Measurements from ENCODE around the gene PHKB. TPM values are rescaled to one million over a fixed set of nuclear protein-coding genes. Genes with fewer than 3 reads are reported as not detected.

PHKB gene
- total and polyA plus RNA-seq, 7 experiments from 2014 or later, result 23.9 to 82.9 (median 48.9) TPM

GRCh38 chr16:47458331-47458730, 2.8 kb upstream of the PHKB start:
- Mint-ChIP-seq H3K4me1 (peaks cover 44 to 67% (median 62%) of the 10 kb centered on the region in 7 donors), H3K36me3 (peaks cover 13 to 34% (median 26%) of the 10 kb centered on the region in 5 donors), H3K27me3 (no peaks in the 10 kb centered on the region), H3K27ac (no peak overlapping the region), H3K4me3 (peak overlapping the region in 2 of 10 donors; percentile 6 to 29), H3K9me3 (no peaks in the 10 kb centered on the region)
- intact Hi-C loops (cut with micrococcal nuclease), result no loop called here
- CTCF ChIA-PET, result no interaction called here
- POLR2A ChIA-PET, result no interaction called here
- no peaks in the 10 kb centered on the region for H3K9me3 ChIP-seq (ENCODE audit: control insufficient read depth in 2 of 3, low read length in 3 of 3)
- peaks cover 13 to 14% of the 10 kb centered on the region in 2 donors for H3K4me1 ChIP-seq (ENCODE audit: control insufficient read depth in 2 of 2, insufficient read depth in 2 of 2, low read length in 2 of 2)
- ATAC-seq (no peak), DNase-seq (no peak)
- no peaks in the 10 kb centered on the region for H3K27me3 ChIP-seq (ENCODE audit: control insufficient read depth in 2 of 2, insufficient read depth in 2 of 2, low read length in 2 of 2)
- no peak overlapping the region for H3K27ac ChIP-seq (ENCODE audit: low read depth, low read length)
- H3K4me3 ChIP-seq (ENCODE audit: low read length), result no peak overlapping the region
- H3K36me3 ChIP-seq (ENCODE audit: control insufficient read depth in 2 of 3, insufficient read depth in 3 of 3, low read length in 3 of 3), result peaks cover 0 to 19% (median 0%) of the 10 kb centered on the region in 3 experiments

- no peak for ATAC-seq
- Histone ChIP-seq H3K4me1 (ENCODE audit: control insufficient read depth in 2 of 2, insufficient read depth in 2 of 2, low read length in 2 of 2) (peaks cover 13 to 17% of the 10 kb centered on the region in 2 donors), H3K4me3 (ENCODE audit: low read length) (peak overlapping the region; percentile 94), H3K27me3 (ENCODE audit: control insufficient read depth in 2 of 2, insufficient read depth in 2 of 2, low read length in 2 of 2) (no peaks in the 10 kb centered on the region), H3K36me3 (ENCODE audit: control insufficient read depth in 2 of 3, insufficient read depth in 3 of 3, low read length in 3 of 3) (peaks cover 0 to 14% (median 0%) of the 10 kb centered on the region in 3 experiments), H3K9me3 (ENCODE audit: control insufficient read depth in 2 of 3, low read length in 3 of 3) (no peaks in the 10 kb centered on the region), H3K27ac (ENCODE audit: low read depth, low read length) (peak overlapping the region; percentile 95)
- Mint-ChIP-seq H3K27ac (peak overlapping the region; percentile 91 to 99 (median 96)), H3K4me3 (peak overlapping the region; percentile 91 to 100 (median 96)), H3K36me3 (peaks cover 6 to 30% (median 17%) of the 10 kb centered on the region in 5 donors), H3K27me3 (no peaks in the 10 kb centered on the region), H3K4me1 (peaks cover 48 to 75% (median 67%) of the 10 kb centered on the region in 7 donors), H3K9me3 (no peaks in the 10 kb centered on the region)
- DNase-seq, result no peak
- intact Hi-C loops (cut with micrococcal nuclease), result loop anchor here (2.0 to 10.0 kb wide), 10 partner anchors 201 to 1153 kb away; partner anchors contain the start of genes DNAJA2 (in 1 of the 2), N4BP1 (in 1 of the 2), NETO2 (in 1 of the 2) and ORC6 (in 1 of the 2)
- CTCF ChIA-PET, result no interaction called here
- POLR2A ChIA-PET, result interaction anchor here (0.7 kb wide), 1 partner anchor 33 kb away, joined by 3 read pairs; no protein-coding TSS in a partner anchor
Measured at GRCh38 chr16:47459603-47460002, 1.5 kb upstream of the PHKB start.

GRCh38 chr16:47460359-47460710, 796 bp upstream of the PHKB start:
- Mint-ChIP-seq H3K4me3 (peak overlapping the region; percentile 91 to 100 (median 96)), H3K9me3 (no peaks in the 10 kb centered on the region), H3K27me3 (no peaks in the 10 kb centered on the region), H3K4me1 (peaks cover 45 to 75% (median 70%) of the 10 kb centered on the region in 7 donors), H3K27ac (peak overlapping the region; percentile 91 to 99 (median 96)), H3K36me3 (peaks cover 6 to 26% (median 12%) of the 10 kb centered on the region in 5 donors)
- ATAC-seq, result no peak
- Histone ChIP-seq H3K9me3 (ENCODE audit: control insufficient read depth in 2 of 3, low read length in 3 of 3) (no peaks in the 10 kb centered on the region), H3K27me3 (ENCODE audit: control insufficient read depth in 2 of 2, insufficient read depth in 2 of 2, low read length in 2 of 2) (no peaks in the 10 kb centered on the region), H3K4me3 (ENCODE audit: low read length) (peak overlapping the region; percentile 94), H3K36me3 (ENCODE audit: control insufficient read depth in 2 of 3, insufficient read depth in 3 of 3, low read length in 3 of 3) (peaks cover 0 to 10% (median 0%) of the 10 kb centered on the region in 3 experiments), H3K4me1 (ENCODE audit: control insufficient read depth in 2 of 2, insufficient read depth in 2 of 2, low read length in 2 of 2) (peaks cover 10 to 21% of the 10 kb centered on the region in 2 donors), H3K27ac (ENCODE audit: low read depth, low read length) (peak overlapping the region; percentile 95)
- intact Hi-C loops (cut with micrococcal nuclease), result loop anchor here (2.0 to 10.0 kb wide), 10 partner anchors 202 to 1152 kb away; partner anchors contain the start of genes DNAJA2 (in 1 of the 2), N4BP1 (in 1 of the 2), NETO2 (in 1 of the 2) and ORC6 (in 1 of the 2)
- ChIA-PET CTCF (no interaction called here), POLR2A (interaction anchor here (0.5 to 1.5 kb wide), 4 partner anchors 11 to 488 kb away, joined by 3 to 5 read pairs (median 3); no protein-coding TSS in a partner anchor)
- peak in 2 of 9 donors; percentile 1 to 2 for DNase-seq

GRCh38 chr16:47461598-47462266, 601 bp downstream of the PHKB start:
- H3K4me1 Mint-ChIP-seq, result peaks cover 45 to 84% (median 78%) of the 10 kb centered on the region in 7 donors
- H3K4me3 Mint-ChIP-seq, result peak overlapping the region; percentile 91 to 100 (median 96)
- Histone ChIP-seq H3K36me3 (ENCODE audit: control insufficient read depth in 2 of 3, insufficient read depth in 3 of 3, low read length in 3 of 3) (peaks cover 0 to 10% (median 0%) of the 10 kb centered on the region in 3 experiments), H3K4me1 (ENCODE audit: control insufficient read depth in 2 of 2, insufficient read depth in 2 of 2, low read length in 2 of 2) (peaks cover 10 to 21% of the 10 kb centered on the region in 2 donors), H3K27me3 (ENCODE audit: control insufficient read depth in 2 of 2, insufficient read depth in 2 of 2, low read length in 2 of 2) (no peaks in the 10 kb centered on the region), H3K4me3 (ENCODE audit: low read length) (peak overlapping the region; percentile 94), H3K27ac (ENCODE audit: low read depth, low read length) (peak overlapping the region; percentile 95), H3K9me3 (ENCODE audit: control insufficient read depth in 2 of 3, low read length in 3 of 3) (no peaks in the 10 kb centered on the region)
- H3K27me3 Mint-ChIP-seq, result no peaks in the 10 kb centered on the region
- ATAC-seq (no peak), DNase-seq (peak in 5 of 9 donors; percentile 7 to 18 (median 12))
- peak overlapping the region; percentile 91 to 99 (median 95) for H3K27ac Mint-ChIP-seq
- CTCF ChIA-PET, result interaction anchor here (0.5 kb wide), 2 partner anchors 14 to 236 kb away, joined by 3 to 5 read pairs; no protein-coding TSS in a partner anchor
- POLR2A ChIA-PET, result interaction anchor here (1.1 to 1.5 kb wide), 3 partner anchors 12 to 489 kb away, joined by 3 to 9 read pairs (median 3); partner anchors contain the start of gene DNAJA2
- peaks cover 6 to 28% (median 11%) of the 10 kb centered on the region in 5 donors for H3K36me3 Mint-ChIP-seq
- no peaks in the 10 kb centered on the region for H3K9me3 Mint-ChIP-seq
- intact Hi-C loops (cut with micrococcal nuclease), result loop anchor here (1.0 to 10.0 kb wide), 18 partner anchors 107 to 1152 kb away; partner anchors contain the start of genes DNAJA2 (in 2 of the 2), LONP2 (in 2 of the 2), ORC6 (in 2 of the 2) and VPS35 (in 2 of the 2)

DNA sequence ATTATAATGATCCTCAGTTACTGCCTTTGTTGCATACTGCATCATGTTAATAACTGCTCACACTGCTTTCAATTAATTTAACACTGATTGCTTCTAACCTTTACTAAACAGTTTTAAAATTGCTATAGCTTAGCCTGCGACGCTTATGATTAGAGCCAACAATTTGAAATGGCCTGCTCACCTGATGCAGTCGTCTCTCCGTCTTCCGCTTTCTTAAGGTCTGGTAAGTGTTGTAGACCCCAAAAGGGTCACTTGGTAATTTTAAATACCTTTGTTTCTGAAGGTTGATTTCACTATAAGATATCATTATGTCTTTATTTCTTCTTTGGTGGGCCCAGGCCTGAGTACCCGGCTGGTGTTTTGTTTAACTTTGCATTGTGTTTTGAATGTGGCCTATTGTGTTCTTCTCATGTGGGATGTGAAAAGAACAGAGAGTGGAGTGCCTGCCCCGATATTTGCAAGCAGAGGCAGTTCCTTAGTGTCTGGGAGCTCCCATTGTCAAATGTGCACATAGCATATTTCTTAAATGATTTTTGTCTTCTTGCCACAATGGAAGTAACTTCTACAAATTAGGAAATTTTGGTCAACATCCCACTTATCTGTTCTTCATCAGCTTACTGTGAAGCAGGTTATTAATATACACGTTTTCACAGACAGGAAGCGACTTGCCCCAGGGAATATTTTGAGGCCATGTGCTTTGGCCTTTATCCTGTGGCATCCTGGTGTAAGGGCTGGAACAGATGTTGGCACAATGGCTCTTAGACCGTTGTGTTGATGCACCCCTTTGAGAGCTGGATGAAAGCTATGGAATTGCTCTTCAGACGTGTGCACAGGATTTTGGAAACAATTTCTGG, 2.9 kb downstream of the PHKB start:
- H3K27me3 ChIP-seq (ENCODE audit: control insufficient read depth in 2 of 2, insufficient read depth in 2 of 2, low read length in 2 of 2), result no peaks in the 10 kb centered on the region
- DNase-seq, result no peak
- peaks cover 0 to 33% (median 6%) of the 10 kb centered on the region in 5 donors for H3K36me3 Mint-ChIP-seq
- POLR2A ChIA-PET, result interaction anchor here (1.7 kb wide), 1 partner anchor 9 kb away, joined by 5 read pairs; no protein-coding TSS in a partner anchor
- peak overlapping the region in 3 of 9 donors; percentile 2 to 36 (median 35) for H3K27ac Mint-ChIP-seq
- H3K36me3 ChIP-seq (ENCODE audit: control insufficient read depth in 2 of 3, insufficient read depth in 3 of 3, low read length in 3 of 3), result peaks cover 0 to 10% (median 0%) of the 10 kb centered on the region in 3 experiments
- no peak overlapping the region for H3K27ac ChIP-seq (ENCODE audit: low read depth, low read length)
- H3K27me3 Mint-ChIP-seq, result no peaks in the 10 kb centered on the region
- intact Hi-C loops (cut with micrococcal nuclease), result loop anchor here in 1 of 2 donors (5.0 to 10.0 kb wide), 4 partner anchors 427 to 1148 kb away; partner anchors contain the start of genes N4BP1 and SHCBP1
- H3K4me3 ChIP-seq (ENCODE audit: low read length), result no peak overlapping the region
- no peaks in the 10 kb centered on the region for H3K9me3 ChIP-seq (ENCODE audit: control insufficient read depth in 2 of 3, low read length in 3 of 3)
- H3K4me3 Mint-ChIP-seq, result peak overlapping the region in 7 of 10 donors; percentile 6 to 91 (median 38)
- CTCF ChIA-PET, result interaction anchor here (0.7 kb wide), 1 partner anchor 108 kb away, joined by 3 read pairs; no protein-coding TSS in a partner anchor
- no peak for ATAC-seq
- no peaks in the 10 kb centered on the region for H3K9me3 Mint-ChIP-seq
- peaks cover 10 to 21% of the 10 kb centered on the region in 2 donors for H3K4me1 ChIP-seq (ENCODE audit: control insufficient read depth in 2 of 2, insufficient read depth in 2 of 2, low read length in 2 of 2)
- peaks cover 38 to 89% (median 72%) of the 10 kb centered on the region in 7 donors for H3K4me1 Mint-ChIP-seq
